GM18511 (cell line): ENCODE results near the gene COL26A1.
"Not testable (repeated sequence)": the region's sequence is repeated elsewhere in the genome, so short reads cannot be mapped to it uniquely, and the experiment has no call there.

Experiments used
- ATAC-seq: cut with Tn5 transposase; IDR thresholded peaks from one replicate; pipeline ENCODE4 v1.9.1; 2021; ENCODE audit warnings: mild to moderate bottlenecking, moderate library complexity; ENCODE audit not compliant: unreplicated experiment

Gene COL26A1

GRCh38 chr7:101547022-101547915, 184.6 kb downstream of the COL26A1 start:
- ATAC-seq: no peak

- no peak for ATAC-seq
These were observed 185.4 kb downstream of the COL26A1 start for GRCh38 chr7:101547916-101548661.

GRCh38 chr7:101549734-101550133, 187.1 kb downstream of the COL26A1 start:
- no peak for ATAC-seq

GRCh38 chr7:101550641-101551541, 188.2 kb downstream of the COL26A1 start:
- ATAC-seq: no peak

- no peak for ATAC-seq
These were observed 190.5 kb downstream of the COL26A1 start for GRCh38 chr7:101553018-101553770.

- no peak for ATAC-seq
These were observed 191.2 kb downstream of the COL26A1 start for GRCh38 chr7:101553771-101554445.

- ATAC-seq: no peak
These were observed 192.1 kb downstream of the COL26A1 start for GRCh38 chr7:101554584-101555268.

- no peak for ATAC-seq
These were observed 192.7 kb downstream of the COL26A1 start for GRCh38 chr7:101555269-101555920.

GRCh38 chr7:101555921-101556275, 193.2 kb downstream of the COL26A1 start:
- ATAC-seq: no peak

- ATAC-seq: no peak
These were observed 193.8 kb downstream of the COL26A1 start for GRCh38 chr7:101556453-101556968.

GRCh38 chr7:101557421-101557820, 194.7 kb downstream of the COL26A1 start:
- ATAC-seq: no peak

- no peak for ATAC-seq
These were observed 195.5 kb downstream of the COL26A1 start for GRCh38 chr7:101557978-101558741.

- no peak for ATAC-seq
These were observed 196.2 kb downstream of the COL26A1 start for GRCh38 chr7:101558742-101559325.

- no peak for ATAC-seq
These were observed 196.9 kb downstream of the COL26A1 start for GRCh38 chr7:101559586-101559985.

- not testable (repeated sequence) for ATAC-seq
These were observed 197.3 kb downstream of the COL26A1 start for GRCh38 chr7:101560021-101560420.

- no peak for ATAC-seq
These were observed 198.2 kb downstream of the COL26A1 start for GRCh38 chr7:101560856-101561255.

- ATAC-seq: not testable (repeated sequence)
These were observed 198.6 kb downstream of the COL26A1 start for GRCh38 chr7:101561293-101561692.
